ENCODE measurements around the gene LPP.

DNA sequence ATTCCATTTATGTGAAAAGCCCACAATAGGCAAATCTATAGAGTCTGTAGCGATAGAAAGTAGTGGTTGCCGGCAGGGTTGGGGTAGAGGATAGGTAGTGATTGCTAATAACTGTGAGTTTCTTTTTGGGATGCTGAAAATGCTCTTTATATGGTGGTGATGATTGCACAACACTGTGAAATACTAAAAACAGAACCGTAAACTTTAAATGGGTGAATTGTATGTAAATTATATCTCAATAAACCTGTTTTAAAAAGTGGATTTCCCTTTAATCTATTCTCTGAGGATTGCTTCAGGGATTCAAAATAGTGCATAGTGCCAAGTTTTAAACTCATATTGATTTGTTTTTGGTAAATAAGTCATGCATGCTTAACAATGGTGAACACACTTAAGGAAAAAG, 140.2 kb downstream of the LPP start:
- TF ChIP-seq, protein P1, sequence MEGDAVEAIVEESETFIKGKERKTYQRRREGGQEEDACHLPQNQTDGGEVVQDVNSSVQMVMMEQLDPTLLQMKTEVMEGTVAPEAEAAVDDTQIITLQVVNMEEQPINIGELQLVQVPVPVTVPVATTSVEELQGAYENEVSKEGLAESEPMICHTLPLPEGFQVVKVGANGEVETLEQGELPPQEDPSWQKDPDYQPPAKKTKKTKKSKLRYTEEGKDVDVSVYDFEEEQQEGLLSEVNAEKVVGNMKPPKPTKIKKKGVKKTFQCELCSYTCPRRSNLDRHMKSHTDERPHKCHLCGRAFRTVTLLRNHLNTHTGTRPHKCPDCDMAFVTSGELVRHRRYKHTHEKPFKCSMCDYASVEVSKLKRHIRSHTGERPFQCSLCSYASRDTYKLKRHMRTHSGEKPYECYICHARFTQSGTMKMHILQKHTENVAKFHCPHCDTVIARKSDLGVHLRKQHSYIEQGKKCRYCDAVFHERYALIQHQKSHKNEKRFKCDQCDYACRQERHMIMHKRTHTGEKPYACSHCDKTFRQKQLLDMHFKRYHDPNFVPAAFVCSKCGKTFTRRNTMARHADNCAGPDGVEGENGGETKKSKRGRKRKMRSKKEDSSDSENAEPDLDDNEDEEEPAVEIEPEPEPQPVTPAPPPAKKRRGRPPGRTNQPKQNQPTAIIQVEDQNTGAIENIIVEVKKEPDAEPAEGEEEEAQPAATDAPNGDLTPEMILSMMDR (IDR thresholded peaks at IDR 0.05; ENCODE audit: low read depth, low read length, poor library complexity, severe bottlenecking): no peak
- no peak for TF ChIP-seq EZH2phosphoT487 (IDR thresholded peaks at IDR 0.05; ENCODE audit: borderline replicate concordance, low read length)
